ENCODE data around the gene OASL. TPM values are rescaled to one million over a fixed set of nuclear protein-coding genes. Genes with fewer than 3 reads are reported as not detected.

The OASL gene
- total RNA-seq, 1 experiment from 2014 or later = 1.7 TPM

DNA sequence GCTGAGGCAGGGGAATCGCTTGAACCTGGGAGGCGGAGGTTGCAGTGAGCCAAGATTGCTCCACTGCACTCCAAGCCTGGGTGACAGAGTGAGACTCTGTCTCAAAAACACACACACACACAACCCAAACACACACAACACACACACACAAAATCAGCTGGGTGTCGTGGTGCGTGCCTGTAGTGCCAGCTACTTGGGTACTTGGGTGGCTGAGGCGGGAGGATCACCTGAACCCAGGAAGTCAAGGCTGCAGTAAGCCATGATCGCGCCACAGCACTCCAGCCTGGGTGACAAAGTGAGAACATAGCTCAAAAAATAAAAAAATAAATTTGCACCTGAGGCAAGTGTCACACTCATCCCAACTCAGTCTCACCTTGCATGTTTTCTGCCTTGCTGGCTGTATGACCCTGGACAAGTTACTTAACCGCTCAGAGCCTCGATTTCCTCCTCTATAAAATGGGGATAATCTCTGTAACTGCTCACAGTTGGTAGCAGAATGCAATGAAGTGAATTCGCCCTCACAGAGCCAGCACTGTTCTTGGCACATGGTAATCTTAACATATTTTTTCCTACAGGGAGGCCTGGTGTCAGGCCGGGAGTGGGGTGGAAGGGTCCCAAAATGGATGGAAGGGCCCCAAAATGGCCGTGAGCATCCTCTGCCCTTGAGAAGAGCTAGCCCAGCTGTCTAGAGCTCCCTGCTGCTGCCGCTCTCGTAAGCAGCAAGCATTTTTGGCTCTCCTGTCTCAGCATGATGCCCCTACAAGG lies 61.3 kb downstream of the OASL start:
- intact Hi-C loops (cut with micrococcal nuclease; ENCODE audit: unreplicated experiment) = no loop called here
- H3K27ac ChIP-seq = no peak overlapping the region

DNA sequence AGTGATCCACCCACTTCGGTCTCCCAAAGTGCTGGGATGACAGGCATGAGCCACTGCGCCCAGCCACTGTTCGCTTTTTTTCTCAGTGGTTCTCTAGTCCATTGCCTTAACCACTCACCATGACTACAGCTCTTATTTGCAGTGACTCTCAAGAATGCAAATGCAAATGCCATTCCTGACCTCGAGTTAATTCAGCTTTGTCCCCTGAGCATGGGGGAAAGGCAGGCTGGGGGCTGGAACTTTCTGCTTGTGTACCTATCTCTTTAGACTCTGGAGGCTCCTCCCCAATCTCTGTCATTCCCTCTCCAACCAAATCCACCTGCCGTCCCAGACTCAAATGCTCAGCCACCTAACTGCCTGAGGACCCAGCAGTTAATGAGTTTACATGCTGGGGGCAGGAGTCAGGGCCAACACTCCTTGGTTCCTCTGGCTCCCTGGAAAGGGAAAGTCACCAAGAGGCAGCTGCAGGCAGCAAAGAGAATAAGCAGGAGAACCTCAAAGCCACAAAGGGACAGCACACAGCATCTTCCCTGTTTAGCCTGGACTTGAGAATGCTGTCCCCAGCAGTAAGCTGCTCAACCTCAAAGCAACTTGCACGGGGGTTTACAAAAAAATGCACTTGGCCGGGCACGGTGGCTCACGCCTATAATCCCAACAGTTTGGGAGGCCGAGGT lies 66.0 kb downstream of the OASL start:
- Histone ChIP-seq H3F3A (ENCODE audit: insufficient read depth, low read depth) (no peaks in the 10 kb centered on the region), H3K4me3 (no peak overlapping the region), H3K79me2 (ENCODE audit: low read depth) (no peaks in the 10 kb centered on the region), H3K4me1 (replicated peaks; ENCODE audit: insufficient read depth) (no peaks in the 10 kb centered on the region), H3K9me3 (ENCODE audit: insufficient read depth, low read depth) (no peaks in the 10 kb centered on the region), H3K9me2 (ENCODE audit: insufficient read depth) (no peaks in the 10 kb centered on the region), H3K27ac (no peak overlapping the region), H4K20me1 (ENCODE audit: insufficient read depth) (no peaks in the 10 kb centered on the region), H2AFZ (no peak overlapping the region), H3K4me2 (0 out of 2 replicates have a peak overlapping the region, but pooled peaks have one; percentile 17), H3K36me3 (ENCODE audit: low read depth) (no peaks in the 10 kb centered on the region), H3K27me3 (ENCODE audit: insufficient read depth, low read depth) (no peaks in the 10 kb centered on the region)
- POLR2A ChIA-PET (ENCODE audit: unreplicated experiment) = interaction anchor here (0.5 to 0.6 kb wide), 2 partner anchors 202 to 392 kb away, joined by 3 to 5 read pairs; partner anchors contain the start of gene POP5
- no TSS peak for BruUV-seq (replicated peaks)
- intact Hi-C loops (cut with micrococcal nuclease; ENCODE audit: unreplicated experiment) = loop anchor here (5.0 kb wide), 4 partner anchors 196 to 391 kb away; partner anchors contain the start of genes POP5 and UNC119B
- TF ChIP-seq EZH2 (IDR thresholded peaks at IDR 0.05; ENCODE audit: low read depth) = no peak
- TF ChIP-seq, protein P1, sequence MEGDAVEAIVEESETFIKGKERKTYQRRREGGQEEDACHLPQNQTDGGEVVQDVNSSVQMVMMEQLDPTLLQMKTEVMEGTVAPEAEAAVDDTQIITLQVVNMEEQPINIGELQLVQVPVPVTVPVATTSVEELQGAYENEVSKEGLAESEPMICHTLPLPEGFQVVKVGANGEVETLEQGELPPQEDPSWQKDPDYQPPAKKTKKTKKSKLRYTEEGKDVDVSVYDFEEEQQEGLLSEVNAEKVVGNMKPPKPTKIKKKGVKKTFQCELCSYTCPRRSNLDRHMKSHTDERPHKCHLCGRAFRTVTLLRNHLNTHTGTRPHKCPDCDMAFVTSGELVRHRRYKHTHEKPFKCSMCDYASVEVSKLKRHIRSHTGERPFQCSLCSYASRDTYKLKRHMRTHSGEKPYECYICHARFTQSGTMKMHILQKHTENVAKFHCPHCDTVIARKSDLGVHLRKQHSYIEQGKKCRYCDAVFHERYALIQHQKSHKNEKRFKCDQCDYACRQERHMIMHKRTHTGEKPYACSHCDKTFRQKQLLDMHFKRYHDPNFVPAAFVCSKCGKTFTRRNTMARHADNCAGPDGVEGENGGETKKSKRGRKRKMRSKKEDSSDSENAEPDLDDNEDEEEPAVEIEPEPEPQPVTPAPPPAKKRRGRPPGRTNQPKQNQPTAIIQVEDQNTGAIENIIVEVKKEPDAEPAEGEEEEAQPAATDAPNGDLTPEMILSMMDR (conservative IDR thresholded peaks at IDR 0.05) = no peak
- DNase-seq = peak; percentile 20 to 52
- CTCF ChIA-PET = interaction anchor here (1.1 kb wide), 1 partner anchor 392 kb away, joined by 3 read pairs; the partner anchor contains the start of gene POP5

More for the DNA sequence above, 61.3 kb downstream of the OASL start:
- no peaks in the 10 kb centered on the region for H3K27me3 ChIP-seq (ENCODE audit: insufficient read depth, low read depth)
- H3K4me3 ChIP-seq = no peak overlapping the region
- no peaks in the 10 kb centered on the region for H3K79me2 ChIP-seq (ENCODE audit: low read depth)
- BruUV-seq (replicated peaks) = no TSS peak
- POLR2A ChIA-PET (ENCODE audit: unreplicated experiment) = no interaction called here
- H3K4me2 ChIP-seq = no peak overlapping the region
- H3K9me2 ChIP-seq (ENCODE audit: insufficient read depth) = no peaks in the 10 kb centered on the region
- CTCF ChIA-PET = interaction anchor here (0.6 kb wide), 1 partner anchor 776 kb away, joined by 5 read pairs; no protein-coding TSS in a partner anchor
- TF ChIP-seq, protein P1 (conservative IDR thresholded peaks at IDR 0.05) = no peak
- TF ChIP-seq EZH2 (IDR thresholded peaks at IDR 0.05; ENCODE audit: low read depth) = no peak
- H3F3A ChIP-seq (ENCODE audit: insufficient read depth, low read depth) = no peaks in the 10 kb centered on the region
- no peaks in the 10 kb centered on the region for H3K9me3 ChIP-seq (ENCODE audit: insufficient read depth, low read depth)
- no peaks in the 10 kb centered on the region for H4K20me1 ChIP-seq (ENCODE audit: insufficient read depth)
- H2AFZ ChIP-seq = no peak overlapping the region
- no peaks in the 10 kb centered on the region for H3K4me1 ChIP-seq (replicated peaks; ENCODE audit: insufficient read depth)
- no peaks in the 10 kb centered on the region for H3K36me3 ChIP-seq (ENCODE audit: low read depth)
- no peak for DNase-seq

DNA sequence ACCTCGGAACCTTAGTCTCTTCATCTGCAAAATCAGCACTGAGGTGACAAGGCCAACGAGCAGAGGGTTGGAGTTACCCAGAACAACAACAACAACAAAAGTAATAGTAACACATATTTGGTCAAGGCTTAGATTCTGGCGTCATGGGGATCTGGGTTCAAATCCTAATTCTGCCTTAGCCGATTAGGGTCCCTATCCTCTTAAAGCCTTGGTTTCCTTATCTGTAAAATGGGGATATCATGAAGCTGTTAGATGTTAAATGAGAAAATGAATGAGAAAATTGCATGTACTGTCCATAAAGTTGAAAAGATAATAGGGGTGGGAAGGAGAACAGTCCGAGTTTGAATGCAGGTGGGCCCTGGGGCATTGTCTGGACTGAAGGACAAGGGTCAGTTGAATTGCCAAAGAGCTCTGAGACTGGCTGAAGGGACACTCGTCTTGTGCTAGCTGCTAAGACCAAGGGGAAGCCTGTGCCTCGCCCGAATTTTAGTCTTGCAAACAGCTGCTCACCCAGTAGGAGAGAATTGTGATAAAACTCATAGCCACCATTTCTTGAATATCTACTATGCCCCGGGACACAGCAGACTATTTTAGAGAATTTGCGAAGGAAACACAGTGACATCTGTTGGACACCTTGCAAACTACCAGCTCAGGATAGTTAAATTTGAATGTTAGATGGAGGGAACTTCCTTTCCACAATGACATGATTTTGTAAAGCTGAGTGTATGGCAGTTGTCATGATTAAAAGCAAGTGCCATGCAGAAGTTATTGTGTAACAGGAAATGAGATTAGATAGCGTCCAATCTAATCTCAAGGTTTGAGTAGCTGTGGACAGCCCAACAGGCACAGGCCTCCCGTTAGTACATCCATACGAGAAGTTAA lies 67.5 kb downstream of the OASL start:
- POLR2A ChIA-PET (ENCODE audit: unreplicated experiment) = interaction anchor here (0.6 kb wide), 1 partner anchor 175 kb away, joined by 9 read pairs; no protein-coding TSS in a partner anchor
- no TSS peak for BruUV-seq (replicated peaks)
- no peaks in the 10 kb centered on the region for H3K9me2 ChIP-seq (ENCODE audit: insufficient read depth)
- peak; percentile 27 to 58 for DNase-seq
- intact Hi-C loops (cut with micrococcal nuclease; ENCODE audit: unreplicated experiment) = loop anchor here (1.0 to 5.0 kb wide), 6 partner anchors 68 to 389 kb away; partner anchors contain the start of genes POP5 and UNC119B
- H3K4me2 ChIP-seq = no peak overlapping the region
- no peaks in the 10 kb centered on the region for H4K20me1 ChIP-seq (ENCODE audit: insufficient read depth)
- no peaks in the 10 kb centered on the region for H3K27me3 ChIP-seq (ENCODE audit: insufficient read depth, low read depth)
- no peaks in the 10 kb centered on the region for H3F3A ChIP-seq (ENCODE audit: insufficient read depth, low read depth)
- no peaks in the 10 kb centered on the region for H3K79me2 ChIP-seq (ENCODE audit: low read depth)
- H2AFZ ChIP-seq = no peak overlapping the region
- H3K4me1 ChIP-seq (replicated peaks; ENCODE audit: insufficient read depth) = no peaks in the 10 kb centered on the region
- no peaks in the 10 kb centered on the region for H3K9me3 ChIP-seq (ENCODE audit: insufficient read depth, low read depth)
- no peak overlapping the region for H3K4me3 ChIP-seq
- no peaks in the 10 kb centered on the region for H3K36me3 ChIP-seq (ENCODE audit: low read depth)
- no peak for TF ChIP-seq EZH2 (IDR thresholded peaks at IDR 0.05; ENCODE audit: low read depth)
- TF ChIP-seq, protein P1 (conservative IDR thresholded peaks at IDR 0.05) = peak; percentile 77
- CTCF ChIA-PET = interaction anchor here (0.6 to 1.1 kb wide), 10 partner anchors 34 to 390 kb away, joined by 3 to 8 read pairs (median 4); partner anchors contain the start of gene POP5
- H3K27ac ChIP-seq = no peak overlapping the region
